Smooth muscle cell (in vitro differentiated cells): ENCODE measurements around the gene ARRDC4. TPM values are rescaled to one million over a fixed set of nuclear protein-coding genes. Genes with fewer than 3 reads are reported as not detected.

Experiments used
- DNase-seq: peaks from one replicate; lab custom pipeline; 2025; ENCODE audit not compliant: unreplicated experiment; lab: John Stamatoyannopoulos, UW
- H2AFZ ChIP-seq: fragments of 200-600 bp; sonication (generic); 2 replicates; pipeline ENCODE4 v1.6.0; 2016; ENCODE audit warnings: antibody characterized with exemption, low read depth, mild to moderate bottlenecking
- H3F3A ChIP-seq: fragments of 200-600 bp; sonication (generic); 2 replicates; pipeline ENCODE4 v1.6.0; 2017; ENCODE audit warnings: antibody characterized with exemption, low read depth
- H3K27ac ChIP-seq: fragments of 200-600 bp; sonication (generic); 2 replicates; pipeline ENCODE4 v1.5.1; 2016; ENCODE audit warnings: low read depth, mild to moderate bottlenecking
- H3K27me3 ChIP-seq: fragments of 200-600 bp; sonication (generic); 2 replicates; pipeline ENCODE4 v1.6.1; 2016; ENCODE audit warnings: low read depth, mild to moderate bottlenecking
- H3K36me3 ChIP-seq: fragments of 200-600 bp; sonication (generic); 2 replicates; pipeline ENCODE4 v1.5.1; 2016; ENCODE audit warnings: low read depth
- H3K4me1 ChIP-seq: fragments of 200-600 bp; sonication (generic); 2 replicates; pipeline ENCODE4 v1.5.1; 2016; ENCODE audit warnings: low read depth
- H3K4me2 ChIP-seq: fragments of 200-600 bp; sonication (generic); 2 replicates; pipeline ENCODE4 v1.6.0; 2016; ENCODE audit warnings: mild to moderate bottlenecking
- H3K4me3 ChIP-seq: fragments of 200-600 bp; sonication (generic); 2 replicates; pipeline ENCODE4 v1.5.1; 2016; ENCODE audit warnings: mild to moderate bottlenecking
- H3K79me2 ChIP-seq: fragments of 200-600 bp; sonication (generic); 2 replicates; pipeline ENCODE4 v1.6.0; 2016; ENCODE audit warnings: low read depth, mild to moderate bottlenecking
- H3K9ac ChIP-seq: fragments of 200-600 bp; sonication (generic); 2 replicates; pipeline ENCODE4 v1.6.0; 2016; ENCODE audit warnings: low read depth
- H3K9me3 ChIP-seq: fragments of 200-600 bp; sonication (generic); replicated peaks from 2 replicates; pipeline ENCODE4 v1.5.1; 2016; ENCODE audit warnings: low read depth
- H4K20me1 ChIP-seq: fragments of 200-600 bp; sonication (generic); 2 replicates; pipeline ENCODE4 v1.6.0; 2016; ENCODE audit warnings: low read depth
- CTCF ChIP-seq: fragments of 200-600 bp; sonication (generic); IDR thresholded peaks from 2 replicates; pipeline ENCODE4 v1.5.1; 2017; ENCODE audit warnings: borderline replicate concordance, mild to moderate bottlenecking, antibody characterized with exemption; ENCODE audit not compliant: insufficient read depth, poor library complexity, severe bottlenecking
- WGBS: methylation state at CpG from one replicate; pipeline ENCODE4 v1.1.7; 2016; ENCODE audit warnings: low lambda C conversion rate; 5-methylcytosine and 5-hydroxymethylcytosine counted together
- polyA plus RNA-seq: library from polyadenylated mRNA; unstranded; fragments of >200 nt; fragmentation: Nextera tagmentation; extraction: Ambion mirVana; gene quantifications from 2 replicates; pipeline ENCODE4 v1.2.1, GENCODE V29; 2016
- total RNA-seq: library from RNA; depleted of rRNA; stranded (reverse); fragments of >200 nt; gene quantifications from 2 replicates; pipeline ENCODE4 v1.2.3, GENCODE V29; 2014

ARRDC4 gene
- total and polyA plus RNA-seq, 2 experiments from 2014 or later = 26.9 to 114 TPM

- no peak overlapping the region for H3K9ac ChIP-seq
- no peak for TF ChIP-seq CTCF
- no peak overlapping the region for H2AFZ ChIP-seq
- H3K4me2 ChIP-seq = no peak overlapping the region
- no peaks in the 10 kb centered on the region for H3K36me3 ChIP-seq
- H3K79me2 ChIP-seq = no peaks in the 10 kb centered on the region
- no peak for DNase-seq
- no peak overlapping the region for H3K4me3 ChIP-seq
- no peaks in the 10 kb centered on the region for H3K9me3 ChIP-seq
- H3K4me1 ChIP-seq = no peaks in the 10 kb centered on the region
- H3F3A ChIP-seq = no peaks in the 10 kb centered on the region
- WGBS = 88% methylated on average over 4 of the region's 4 CpGs
- H4K20me1 ChIP-seq = no peaks in the 10 kb centered on the region
- peaks cover 13% of the 10 kb centered on the region for H3K27me3 ChIP-seq
- no peak overlapping the region for H3K27ac ChIP-seq
Observed at GRCh38 chr15:97921296-97921865, 39.1 kb upstream of the ARRDC4 start.

DNA sequence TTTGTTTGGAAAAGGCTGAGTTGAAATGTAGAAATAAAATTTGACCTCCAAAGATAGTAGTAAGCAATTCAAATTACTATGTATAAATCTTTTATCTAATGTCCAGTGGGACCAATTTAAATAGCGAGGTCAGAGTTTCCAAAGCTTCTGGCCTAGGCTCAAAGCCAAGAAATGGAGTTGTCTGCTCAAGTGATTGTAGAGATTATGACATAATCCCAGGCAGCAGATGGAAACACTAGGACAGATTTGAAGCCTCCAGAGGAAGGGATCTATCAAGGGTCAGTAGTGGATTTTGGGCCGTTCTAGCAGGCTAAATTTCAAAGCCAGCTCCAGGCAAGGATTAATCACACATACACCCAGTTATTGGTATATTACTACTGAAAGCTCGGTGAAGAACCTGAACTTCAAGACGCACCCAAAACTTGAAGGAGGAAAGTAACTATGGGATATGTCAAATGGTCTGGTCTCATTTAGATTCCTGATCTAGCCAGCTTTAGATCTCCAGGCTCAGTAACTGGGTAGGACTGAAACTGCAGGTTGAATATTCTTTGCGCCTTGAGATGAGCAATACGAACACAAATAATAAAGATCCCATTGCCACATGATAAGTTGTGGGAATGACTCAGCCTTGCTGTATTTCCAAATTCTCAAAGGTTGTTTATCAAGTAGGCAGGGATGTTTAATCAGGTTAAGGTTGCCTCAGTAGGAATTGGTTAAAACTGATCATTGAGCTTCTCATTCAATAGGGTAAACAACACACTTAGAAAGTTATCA lies 30.9 kb upstream of the ARRDC4 start:
- H3K4me3 ChIP-seq = no peak overlapping the region
- H3K27ac ChIP-seq = no peak overlapping the region
- no peaks in the 10 kb centered on the region for H3F3A ChIP-seq
- H3K27me3 ChIP-seq = no peaks in the 10 kb centered on the region
- TF ChIP-seq CTCF = no peak
- H4K20me1 ChIP-seq = no peaks in the 10 kb centered on the region
- no peaks in the 10 kb centered on the region for H3K79me2 ChIP-seq
- no peaks in the 10 kb centered on the region for H3K4me1 ChIP-seq
- WGBS = 80% methylated on average over 6 of the region's 6 CpGs
- no peak for DNase-seq
- H3K9ac ChIP-seq = no peak overlapping the region
- H3K4me2 ChIP-seq = no peak overlapping the region
- H3K36me3 ChIP-seq = no peaks in the 10 kb centered on the region
- peaks cover 3% of the 10 kb centered on the region for H3K9me3 ChIP-seq
- no peak overlapping the region for H2AFZ ChIP-seq

DNA sequence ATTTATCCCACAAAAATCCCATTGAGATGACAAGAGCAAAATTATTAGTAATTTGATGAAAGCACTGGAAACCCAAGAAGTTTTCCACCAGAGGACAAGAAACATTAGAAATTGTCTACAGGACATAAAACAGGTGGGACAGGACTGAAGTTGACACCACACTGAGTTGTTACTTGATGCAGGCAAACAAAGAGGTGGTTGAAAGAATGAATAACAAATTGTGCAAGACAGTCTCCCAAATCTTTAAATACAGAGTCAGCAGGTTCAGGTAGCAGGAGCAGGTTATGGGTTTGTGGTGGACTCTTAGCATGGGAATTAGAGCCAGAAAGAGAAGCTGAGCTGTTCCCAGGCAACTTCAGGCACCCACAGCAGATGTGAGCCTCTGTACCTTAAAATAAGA lies 30.3 kb upstream of the ARRDC4 start:
- Histone ChIP-seq H3K27me3 (no peaks in the 10 kb centered on the region), H3K36me3 (no peaks in the 10 kb centered on the region), H3K9me3 (peaks cover 3% of the 10 kb centered on the region), H3F3A (no peaks in the 10 kb centered on the region), H3K4me3 (no peak overlapping the region), H3K79me2 (no peaks in the 10 kb centered on the region), H4K20me1 (no peaks in the 10 kb centered on the region), H3K27ac (no peak overlapping the region), H3K4me2 (no peak overlapping the region), H3K9ac (no peak overlapping the region), H2AFZ (no peak overlapping the region), H3K4me1 (no peaks in the 10 kb centered on the region)
- TF ChIP-seq CTCF = no peak
- DNase-seq = no peak

GRCh38 chr15:97931314-97931713 lies 29.2 kb upstream of the ARRDC4 start:
- no peaks in the 10 kb centered on the region for H3K4me1 ChIP-seq
- no peak for DNase-seq
- H4K20me1 ChIP-seq = no peaks in the 10 kb centered on the region
- H3K27me3 ChIP-seq = no peaks in the 10 kb centered on the region
- no peak overlapping the region for H3K27ac ChIP-seq
- H3F3A ChIP-seq = no peaks in the 10 kb centered on the region
- H3K4me3 ChIP-seq = no peak overlapping the region
- TF ChIP-seq CTCF = no peak
- H3K9me3 ChIP-seq = peaks cover 3% of the 10 kb centered on the region
- no peaks in the 10 kb centered on the region for H3K79me2 ChIP-seq
- 75% methylated on average over 1 of the region's 1 CpG for WGBS
- H3K4me2 ChIP-seq = no peak overlapping the region
- H2AFZ ChIP-seq = no peak overlapping the region
- H3K9ac ChIP-seq = no peak overlapping the region
- H3K36me3 ChIP-seq = no peaks in the 10 kb centered on the region
